GM12865 (cell line): ENCODE data around the gene GSN.

Source experiments
- DNase-seq: peaks from one replicate; pipeline ENCODE4 v3.0.0; 2010; ENCODE audit warnings: low read depth
- H3K4me3 ChIP-seq: 2 replicates; pipeline ENCODE4 v1.5.1; 2011; ENCODE audit warnings: mild to moderate bottlenecking, low read depth, low read length, control low read depth
- TF ChIP-seq, protein P1 (sequence below): IDR thresholded peaks from 2 replicates; pipeline ENCODE4 v1.5.1; 2011; ENCODE audit warnings: low read length, control low read depth, low read depth, inconsistent platforms; ENCODE audit not compliant: insufficient read depth; ENCODE audit errors: missing control alignments

GSN gene

DNA sequence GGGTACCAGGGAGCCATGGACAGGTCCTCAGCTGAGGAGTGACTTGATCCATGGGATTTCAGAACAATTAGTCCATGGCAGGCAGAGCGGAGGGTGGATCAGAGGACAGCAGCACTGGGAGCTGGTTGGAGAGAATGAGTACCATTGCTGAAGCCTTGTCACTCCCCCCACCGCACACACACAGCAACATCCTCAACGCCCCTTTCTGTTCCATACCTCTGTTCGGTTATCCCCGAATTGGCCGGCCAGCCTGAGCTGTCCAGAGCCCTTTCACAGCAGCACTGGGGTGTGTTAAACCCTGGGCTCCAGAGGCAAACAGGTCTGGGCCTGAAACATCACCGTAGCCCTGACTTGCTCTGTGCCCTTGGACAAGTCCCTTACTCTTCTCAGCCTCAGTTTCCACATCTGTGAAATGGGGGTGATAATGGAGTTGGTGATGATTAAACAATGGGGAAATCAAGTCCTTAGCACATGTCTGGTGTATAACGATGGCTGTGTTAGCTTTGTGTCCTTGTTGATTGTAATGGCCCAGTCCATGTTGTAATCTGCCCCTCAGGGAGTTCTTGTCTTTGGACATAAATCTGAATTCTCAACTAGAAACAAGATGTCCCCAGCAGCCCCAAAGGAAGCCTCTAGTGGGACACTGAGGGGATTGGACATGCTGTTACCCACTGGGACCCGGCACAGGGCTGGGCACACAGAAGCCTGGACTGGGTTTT is 16.9 kb downstream of the GSN start:
- DNase-seq: no peak
- H3K4me3 ChIP-seq: no peak overlapping the region
- TF ChIP-seq, protein P1, sequence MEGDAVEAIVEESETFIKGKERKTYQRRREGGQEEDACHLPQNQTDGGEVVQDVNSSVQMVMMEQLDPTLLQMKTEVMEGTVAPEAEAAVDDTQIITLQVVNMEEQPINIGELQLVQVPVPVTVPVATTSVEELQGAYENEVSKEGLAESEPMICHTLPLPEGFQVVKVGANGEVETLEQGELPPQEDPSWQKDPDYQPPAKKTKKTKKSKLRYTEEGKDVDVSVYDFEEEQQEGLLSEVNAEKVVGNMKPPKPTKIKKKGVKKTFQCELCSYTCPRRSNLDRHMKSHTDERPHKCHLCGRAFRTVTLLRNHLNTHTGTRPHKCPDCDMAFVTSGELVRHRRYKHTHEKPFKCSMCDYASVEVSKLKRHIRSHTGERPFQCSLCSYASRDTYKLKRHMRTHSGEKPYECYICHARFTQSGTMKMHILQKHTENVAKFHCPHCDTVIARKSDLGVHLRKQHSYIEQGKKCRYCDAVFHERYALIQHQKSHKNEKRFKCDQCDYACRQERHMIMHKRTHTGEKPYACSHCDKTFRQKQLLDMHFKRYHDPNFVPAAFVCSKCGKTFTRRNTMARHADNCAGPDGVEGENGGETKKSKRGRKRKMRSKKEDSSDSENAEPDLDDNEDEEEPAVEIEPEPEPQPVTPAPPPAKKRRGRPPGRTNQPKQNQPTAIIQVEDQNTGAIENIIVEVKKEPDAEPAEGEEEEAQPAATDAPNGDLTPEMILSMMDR: no peak

DNA sequence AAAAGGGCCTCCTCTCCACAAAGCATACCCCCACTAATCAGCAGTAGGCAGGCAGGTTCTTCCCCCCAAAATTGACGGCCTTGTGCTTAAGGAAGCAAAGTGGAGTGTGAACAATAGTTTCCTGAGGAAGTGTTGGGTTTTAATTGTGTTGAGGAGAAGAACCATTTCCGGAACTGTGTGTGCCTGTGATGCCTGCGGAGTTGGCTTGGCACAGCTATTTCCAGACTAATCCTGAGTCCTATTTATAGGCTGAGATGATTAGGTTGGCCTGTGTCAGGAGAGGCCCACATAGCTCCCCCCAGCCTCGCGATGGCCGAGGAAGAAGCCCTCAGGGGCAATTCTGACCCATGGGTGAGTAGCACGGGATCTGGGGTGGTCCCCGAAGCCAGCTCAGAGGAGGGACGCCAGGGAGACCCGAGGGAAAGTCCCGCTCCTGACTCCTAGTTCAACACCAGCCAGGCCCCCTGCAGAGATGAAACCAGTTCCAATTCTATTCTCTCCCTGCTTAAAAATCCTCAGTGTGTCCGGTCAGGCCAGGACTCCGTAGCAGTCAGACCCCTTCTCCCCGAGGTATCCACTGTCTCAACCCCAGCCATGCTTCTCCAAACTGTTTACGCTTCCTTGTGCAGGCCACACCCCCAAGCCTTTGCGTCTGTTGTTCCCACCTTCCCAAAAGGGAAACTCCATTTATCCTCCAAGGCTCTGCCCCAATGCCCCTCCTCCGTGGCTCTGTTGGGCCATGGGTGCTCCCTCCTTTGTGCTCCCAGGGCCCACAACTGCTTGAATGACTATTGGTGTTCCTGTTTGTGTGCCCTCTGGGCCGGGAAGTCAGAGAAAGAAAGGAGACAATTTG is 18.1 kb downstream of the GSN start:
- DNase-seq: no peak
- no peak overlapping the region for H3K4me3 ChIP-seq

DNA sequence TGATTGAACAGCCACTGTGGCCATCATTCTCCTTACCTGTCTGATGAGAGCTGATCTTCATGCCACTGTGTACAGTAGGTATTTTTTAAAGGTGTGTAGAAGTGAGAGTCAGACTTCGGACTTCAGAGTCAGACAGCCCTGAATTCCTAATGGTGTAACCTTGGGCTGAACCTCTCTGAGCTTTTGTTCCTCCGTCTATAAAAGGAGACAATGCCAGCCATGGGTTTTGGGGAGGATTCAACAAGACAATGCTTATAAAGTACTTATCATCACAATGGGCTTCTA is 18.7 kb downstream of the GSN start:
- TF ChIP-seq, protein P1: no peak
- no peak for DNase-seq
- no peak overlapping the region for H3K4me3 ChIP-seq

More for the DNA sequence above, 18.1 kb downstream of the GSN start:
- TF ChIP-seq, protein P1: no peak

DNA sequence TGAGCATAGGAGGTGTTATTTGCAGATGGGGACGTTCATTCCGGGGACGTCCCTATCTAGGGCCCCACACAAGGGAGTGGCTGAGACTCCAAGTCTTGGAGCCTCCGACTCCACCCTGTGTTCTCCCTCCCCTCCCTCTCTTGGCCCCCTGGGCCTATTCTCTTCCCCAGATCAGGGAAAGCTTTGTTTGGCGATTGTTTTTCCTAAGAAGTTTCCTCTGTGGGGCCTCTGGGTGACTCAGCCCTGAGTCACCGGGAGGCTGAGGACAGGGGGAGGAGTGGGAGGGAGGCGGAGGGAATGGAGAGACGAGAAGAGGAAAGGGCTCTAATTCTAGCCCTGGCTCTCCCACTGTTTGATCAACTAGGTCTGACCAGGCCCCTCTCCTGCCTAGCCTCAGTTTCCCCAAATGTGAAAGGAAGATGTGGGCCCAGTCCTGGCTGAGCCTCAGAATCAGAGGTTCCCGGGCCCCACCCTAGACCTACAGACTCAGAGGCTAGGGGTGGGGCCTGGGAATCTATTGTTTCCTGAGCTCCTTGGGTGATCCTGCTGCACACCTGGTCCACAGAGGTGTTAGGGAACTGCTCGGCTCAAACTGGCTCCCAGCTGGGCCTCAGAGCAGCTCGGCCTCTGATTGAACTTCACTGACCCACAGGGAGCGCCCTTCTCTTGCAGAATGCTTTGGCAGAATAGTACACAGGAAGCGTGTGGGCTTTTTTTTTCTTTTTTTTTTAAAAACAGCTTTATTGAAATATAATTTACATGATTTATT is 19.2 kb downstream of the GSN start:
- TF ChIP-seq, protein P1: no peak
- no peak overlapping the region for H3K4me3 ChIP-seq
- no peak for DNase-seq

DNA sequence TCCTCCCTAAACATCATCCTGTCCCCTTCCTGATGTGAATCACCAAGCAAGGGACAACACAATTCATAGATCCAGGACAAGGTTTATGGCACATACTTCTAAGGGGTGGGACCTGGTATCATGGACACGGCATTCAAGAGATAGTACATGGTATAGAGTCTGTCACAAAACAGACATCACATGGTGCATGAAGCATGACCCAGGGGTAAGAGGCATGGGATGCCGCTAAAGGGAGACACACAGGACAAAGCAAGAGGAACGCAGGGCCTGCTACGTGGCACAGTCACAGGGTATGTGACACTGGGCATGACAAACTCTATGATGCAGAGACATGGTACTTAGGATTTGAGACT is 20.7 kb downstream of the GSN start:
- H3K4me3 ChIP-seq: no peak overlapping the region
- DNase-seq: no peak
- TF ChIP-seq, protein P1: no peak

DNA sequence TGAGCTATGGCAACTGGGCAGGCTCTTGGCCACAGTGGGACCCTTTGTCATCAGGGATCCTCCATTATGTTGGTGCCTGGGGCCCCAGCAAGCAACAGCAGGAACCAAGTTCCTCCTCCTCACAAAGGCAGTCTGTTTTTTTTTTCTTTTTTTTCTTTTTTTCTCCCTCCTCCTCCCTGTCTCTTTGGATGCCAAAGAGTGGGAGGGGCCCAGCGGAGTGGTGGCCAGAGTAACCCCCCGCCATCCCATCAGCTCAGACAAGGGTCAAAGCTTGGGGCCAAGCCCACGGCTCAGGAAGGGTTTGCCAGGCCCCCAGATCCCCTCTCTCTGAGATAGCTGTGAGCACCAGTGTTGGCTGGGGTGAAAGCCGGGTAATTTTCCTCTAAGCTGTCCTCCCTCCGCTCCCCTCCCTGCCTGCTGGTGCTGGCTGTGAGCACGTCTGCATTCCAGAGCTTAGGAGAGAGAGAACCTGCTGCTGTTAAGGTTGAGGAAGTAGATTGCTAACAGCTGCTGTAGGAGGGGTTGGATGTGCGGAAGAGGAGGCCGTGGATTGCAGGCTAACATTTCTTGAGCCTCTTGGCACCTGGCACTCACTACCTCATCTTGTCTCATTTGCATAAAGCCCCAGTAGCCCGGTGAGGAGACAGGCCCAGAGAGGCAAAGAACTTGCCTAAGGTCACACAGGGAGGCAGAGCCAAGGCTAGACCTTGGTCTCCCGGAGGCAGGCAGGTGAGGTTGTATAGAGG is 21.2 kb downstream of the GSN start:
- TF ChIP-seq, protein P1: no peak
- no peak for DNase-seq

More for the DNA sequence above, 21.2 kb downstream of the GSN start:
- no peak overlapping the region for H3K4me3 ChIP-seq
